Lung (tissue), 12 donors: Measurements from ENCODE around the gene UBE2F. TPM values are rescaled to one million over a fixed set of nuclear protein-coding genes. Genes with fewer than 3 reads are reported as not detected.
"Not testable (repeated sequence)": the region's sequence is repeated elsewhere in the genome, so short reads cannot be mapped to it uniquely, and the experiment has no call there.

Source experiments
- ATAC-seq: fragments of 200-7000 bp; cut with Tn5 transposase; one replicate; pipeline ENCODE4 v1.9.1; 2020; ENCODE audit warnings: moderate number of reproducible peaks; ENCODE audit not compliant: insufficient read depth, low FRiP score
- DNase-seq, 3 donors: peaks; one replicate each; pipeline ENCODE4 v3.0.0-alpha.2; 2013 to 2017
- H3K27ac ChIP-seq, 2 donors: one replicate each; pipeline ENCODE4 v1.5.1; 2013; ENCODE audit warnings: mild to moderate bottlenecking in 2 of 2, moderate library complexity in 2 of 2, control low read depth in 1 of 2, inconsistent platforms in 1 of 2, low read depth in 1 of 2, low read length in 1 of 2
- H3K27me3 ChIP-seq, 3 donors: one replicate each; pipeline ENCODE4 v1.5.1; 2013; ENCODE audit warnings: low read length in 2 of 3; ENCODE audit not compliant: control insufficient read depth in 3 of 3, insufficient read depth in 3 of 3
- H3K36me3 ChIP-seq, 4 donors: one replicate each; pipeline ENCODE4 v1.5.1; 2013; ENCODE audit warnings: low read length in 4 of 4, mild to moderate bottlenecking in 1 of 4, moderate library complexity in 1 of 4; ENCODE audit not compliant: control insufficient read depth in 4 of 4, insufficient read depth in 4 of 4
- H3K4me1 ChIP-seq, 5 donors: one replicate each; pipeline ENCODE4 v1.5.1; 2013; ENCODE audit warnings: low read length in 5 of 5, mild to moderate bottlenecking in 2 of 5, moderate library complexity in 1 of 5; ENCODE audit not compliant: control insufficient read depth in 5 of 5, insufficient read depth in 5 of 5
- H3K4me3 ChIP-seq: one replicate; pipeline ENCODE4 v1.5.1; 2013; ENCODE audit warnings: mild to moderate bottlenecking, control low read depth, moderate library complexity
- H3K9ac ChIP-seq, 2 donors: one replicate each; pipeline ENCODE4 v1.5.1; 2013; ENCODE audit warnings: low read length in 2 of 2, control low read depth in 1 of 2; ENCODE audit not compliant: insufficient read depth in 1 of 2
- H3K9me3 ChIP-seq, 4 donors: one replicate each; pipeline ENCODE4 v1.5.1; 2013; ENCODE audit warnings: low read length in 3 of 4, mild to moderate bottlenecking in 1 of 4, moderate library complexity in 1 of 4; ENCODE audit not compliant: control insufficient read depth in 4 of 4, insufficient read depth in 3 of 4
- CTCF ChIP-seq: IDR thresholded peaks from 2 replicates; pipeline ENCODE4 v1.5.1; 2012; ENCODE audit warnings: mild to moderate bottlenecking; ENCODE audit errors: control extremely low read depth, extremely low read depth
- WGBS, 2 donors: extraction: QIAGEN DNeasy Blood & Tissue Kit; methylation state at CpG; one replicate each; pipeline ENCODE4 v1.1.7; 2013; 5-methylcytosine and 5-hydroxymethylcytosine counted together
- polyA plus RNA-seq, 2 donors: library from polyadenylated mRNA; stranded (reverse); fragments of 200-250 nt; gene quantifications; one replicate each; pipeline ENCODE4 v1.2.1, GENCODE V29; 2013
- total RNA-seq, 2 donors: library from RNA; depleted of rRNA in 1 of 2; stranded (reverse); fragments of >200 nt in 1 of 2; gene quantifications; one replicate each; pipeline ENCODE4 v1.2.1, GENCODE V29; 2014 to 2021
- donor health status: control.
- donor health status: control.
- donor health status: Bipolar disorder and iron deficiency.
- donor health status: healthy.
- donor health status: DM: yes; HTN: yes; CAD: no.

The UBE2F gene
- total and polyA plus RNA-seq, 4 donors = 30.3 to 63.3 (median 46.8) TPM

GRCh38 chr2:238031751-238032150, 64.9 kb downstream of the UBE2F start:
- TF ChIP-seq CTCF = no peak
- Histone ChIP-seq H3K36me3 (peaks cover 4 to 32% (median 8%) of the 10 kb centered on the region in 4 donors), H3K4me3 (no peak overlapping the region), H3K4me1 (peaks cover 0 to 3% (median 0%) of the 10 kb centered on the region in 5 donors), H3K9ac (no peak overlapping the region), H3K27me3 (no peaks in the 10 kb centered on the region), H3K9me3 (peaks cover 0 to 4% (median 0%) of the 10 kb centered on the region in 4 donors), H3K27ac (no peak overlapping the region)
- ATAC-seq = no peak
- 97 to 99% methylated on average over 4 of the region's 4 CpGs for WGBS, 2 donors
- no peak for DNase-seq

- H3K36me3 ChIP-seq = peaks cover 4 to 33% (median 10%) of the 10 kb centered on the region in 4 donors
Observed at GRCh38 chr2:238032755-238033337, 66.0 kb downstream of the UBE2F start.

GRCh38 chr2:238033991-238034390, 67.2 kb downstream of the UBE2F start:
- not testable (repeated sequence) for DNase-seq, H3K27me3 ChIP-seq, H3K4me3 ChIP-seq, H3K27ac ChIP-seq, ATAC-seq, H3K9ac ChIP-seq, H3K4me1 ChIP-seq, H3K9me3 ChIP-seq
- H3K36me3 ChIP-seq = peaks cover 4 to 38% (median 13%) of the 10 kb centered on the region in 4 donors
- 99% methylated on average over 9 of the region's 9 CpGs for WGBS, 2 donors

More at GRCh38 chr2:238032755-238033337, 66.0 kb downstream of the UBE2F start:
- Histone ChIP-seq H3K4me1 (peaks cover 0 to 3% (median 0%) of the 10 kb centered on the region in 5 donors), H3K27me3 (no peaks in the 10 kb centered on the region), H3K27ac (no peak overlapping the region), H3K4me3 (no peak overlapping the region), H3K9ac (no peak overlapping the region), H3K9me3 (peaks cover 0 to 2% (median 0%) of the 10 kb centered on the region in 4 donors)
- 62 to 64% methylated on average over 4 of the region's 4 CpGs for WGBS, 2 donors
- TF ChIP-seq CTCF = no peak
- DNase-seq (no peak), ATAC-seq (no peak)

GRCh38 chr2:238038203-238038602, 71.4 kb downstream of the UBE2F start:
- no peak overlapping the region for H3K4me3 ChIP-seq
- H3K27ac ChIP-seq = no peak overlapping the region
- no peak for TF ChIP-seq CTCF
- no peak overlapping the region for H3K9ac ChIP-seq
- no peak for ATAC-seq
- no peak for DNase-seq
- no peaks in the 10 kb centered on the region for H3K9me3 ChIP-seq
- H3K36me3 ChIP-seq = peaks cover 0 to 38% (median 9%) of the 10 kb centered on the region in 4 donors
- peaks cover 0 to 2% (median 0%) of the 10 kb centered on the region in 5 donors for H3K4me1 ChIP-seq
- H3K27me3 ChIP-seq = no peaks in the 10 kb centered on the region
- 97 to 98% methylated on average over 8 of the region's 8 CpGs for WGBS, 2 donors
